GM19351 (cell line): Measurements from ENCODE around the gene PAMR1.
A peak's percentile ranks its signal among the peaks of the same experiment; 100 is the strongest.
"Not testable (repeated sequence)": the region's sequence is repeated elsewhere in the genome, so short reads cannot be mapped to it uniquely, and the experiment has no call there.

ENCODE experiments used
- ATAC-seq: cut with Tn5 transposase; IDR thresholded peaks from one replicate; pipeline ENCODE4 v1.9.1; 2021; ENCODE audit warnings: mild to moderate bottlenecking, moderate library complexity; ENCODE audit not compliant: unreplicated experiment

The PAMR1 gene, protein sequence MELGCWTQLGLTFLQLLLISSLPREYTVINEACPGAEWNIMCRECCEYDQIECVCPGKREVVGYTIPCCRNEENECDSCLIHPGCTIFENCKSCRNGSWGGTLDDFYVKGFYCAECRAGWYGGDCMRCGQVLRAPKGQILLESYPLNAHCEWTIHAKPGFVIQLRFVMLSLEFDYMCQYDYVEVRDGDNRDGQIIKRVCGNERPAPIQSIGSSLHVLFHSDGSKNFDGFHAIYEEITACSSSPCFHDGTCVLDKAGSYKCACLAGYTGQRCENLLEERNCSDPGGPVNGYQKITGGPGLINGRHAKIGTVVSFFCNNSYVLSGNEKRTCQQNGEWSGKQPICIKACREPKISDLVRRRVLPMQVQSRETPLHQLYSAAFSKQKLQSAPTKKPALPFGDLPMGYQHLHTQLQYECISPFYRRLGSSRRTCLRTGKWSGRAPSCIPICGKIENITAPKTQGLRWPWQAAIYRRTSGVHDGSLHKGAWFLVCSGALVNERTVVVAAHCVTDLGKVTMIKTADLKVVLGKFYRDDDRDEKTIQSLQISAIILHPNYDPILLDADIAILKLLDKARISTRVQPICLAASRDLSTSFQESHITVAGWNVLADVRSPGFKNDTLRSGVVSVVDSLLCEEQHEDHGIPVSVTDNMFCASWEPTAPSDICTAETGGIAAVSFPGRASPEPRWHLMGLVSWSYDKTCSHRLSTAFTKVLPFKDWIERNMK

DNA sequence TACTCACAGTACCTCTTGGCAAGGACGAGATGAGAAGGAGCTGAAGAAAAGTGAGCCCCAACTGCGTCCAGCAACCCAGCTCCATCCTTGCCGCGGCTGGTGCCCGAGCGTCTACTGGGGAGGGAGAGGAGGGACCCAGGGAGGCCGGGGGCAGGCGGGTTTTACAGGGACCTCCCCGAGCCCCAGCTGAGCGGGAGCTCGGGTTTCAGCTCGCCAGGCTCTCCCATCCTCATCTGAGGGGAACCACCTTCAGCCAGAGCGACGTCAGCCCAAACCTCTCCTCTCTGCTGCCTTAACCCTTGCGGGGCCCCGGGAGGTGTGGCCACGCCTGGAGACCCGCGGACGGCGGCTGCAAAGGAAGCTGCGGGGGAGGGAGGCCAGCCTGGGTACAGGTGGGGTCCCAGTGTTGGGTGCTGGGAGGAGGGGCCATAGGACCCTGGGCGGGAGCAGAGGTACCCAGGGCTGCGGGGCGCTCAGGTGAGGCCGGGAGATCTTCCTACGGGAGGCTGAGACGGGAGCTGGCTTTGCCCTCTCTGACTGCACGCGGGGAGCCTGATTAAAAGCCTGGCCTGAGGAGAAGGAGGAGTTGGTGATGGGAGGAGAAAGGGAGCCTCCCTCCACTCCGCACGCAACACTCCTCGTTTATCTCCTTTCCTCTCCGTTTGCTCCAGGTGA is at the start of gene PAMR1:
Gene PAMR1, minus strand, starts transcription at position 116 of the 675 bp plus-strand sequence. Its CDS starts 31 bp downstream, at position 85.
- ATAC-seq = peak; percentile 53

DNA sequence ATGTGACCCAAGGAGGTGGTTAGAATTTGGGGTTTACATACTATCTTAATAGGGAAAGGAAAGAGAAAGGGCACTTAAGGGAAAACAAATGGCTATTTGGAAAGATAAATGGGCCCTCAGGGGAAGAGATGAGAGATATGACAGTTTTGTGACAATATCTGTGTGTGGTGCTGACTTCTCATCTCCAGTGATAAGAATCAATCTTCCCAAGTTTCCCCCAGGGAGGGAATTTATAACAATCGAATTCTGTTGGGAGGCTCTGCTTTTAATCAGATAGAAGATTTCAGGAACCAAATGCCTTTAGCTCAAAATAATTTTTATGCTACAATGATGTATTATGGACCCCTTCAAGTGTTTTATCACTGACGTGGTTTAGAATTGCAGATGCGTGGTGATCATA is 46.3 kb upstream of the PAMR1 start:
- no peak for ATAC-seq

DNA sequence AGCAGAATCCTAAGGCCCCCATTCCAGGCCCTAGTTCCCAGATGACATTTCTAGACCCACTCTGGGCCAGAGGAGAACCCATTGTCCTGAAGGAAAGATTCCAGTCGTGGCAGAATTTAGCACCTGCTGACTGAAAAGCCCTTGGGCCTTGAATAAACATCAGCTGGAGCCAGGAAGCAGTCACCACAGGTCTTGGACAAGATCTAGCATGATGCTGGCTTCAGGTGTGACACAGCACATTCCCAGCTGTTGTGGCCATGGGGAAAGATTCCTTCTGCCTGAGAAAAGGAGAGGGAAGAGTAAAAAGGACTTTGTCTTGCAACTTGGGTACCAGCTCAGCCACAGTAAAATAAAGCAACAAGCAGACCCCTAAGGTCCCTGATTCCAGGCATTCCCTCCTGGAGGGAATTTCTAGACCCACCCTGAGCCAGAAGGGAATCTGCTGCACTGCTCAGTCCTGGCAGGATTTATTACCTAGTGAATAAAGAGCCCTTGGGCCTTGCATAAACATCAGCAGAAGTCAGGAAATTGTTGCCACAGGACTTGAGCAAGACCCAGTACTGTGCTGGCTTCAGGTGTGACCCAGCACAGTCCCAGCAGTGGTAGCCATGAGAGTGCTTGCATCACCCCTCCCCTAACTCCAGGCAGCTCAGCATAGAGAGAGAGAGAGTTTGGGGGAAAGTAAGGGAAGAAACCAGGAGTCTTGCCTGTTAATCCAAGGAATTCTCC is 42.5 kb upstream of the PAMR1 start:
- no peak for ATAC-seq

DNA sequence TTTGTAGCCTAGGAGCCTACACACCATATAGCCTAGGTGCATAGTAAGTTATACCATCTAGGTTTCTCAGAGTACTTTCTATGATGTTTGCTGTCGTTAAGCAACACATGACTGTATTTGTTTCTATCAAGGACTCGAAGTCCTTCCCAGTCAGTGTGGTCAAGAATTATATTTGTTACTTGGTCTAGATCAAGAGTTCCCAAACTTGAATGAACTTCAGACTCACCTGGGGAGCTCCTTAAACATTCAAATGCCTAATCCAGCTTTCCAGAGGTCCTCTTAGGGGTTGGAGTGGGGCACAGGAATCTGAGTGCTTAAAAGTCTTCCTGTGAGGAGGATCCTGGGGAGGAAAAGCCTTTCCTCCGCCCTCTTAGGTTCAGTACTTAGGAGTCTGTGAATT is 41.5 kb upstream of the PAMR1 start:
- no peak for ATAC-seq

DNA sequence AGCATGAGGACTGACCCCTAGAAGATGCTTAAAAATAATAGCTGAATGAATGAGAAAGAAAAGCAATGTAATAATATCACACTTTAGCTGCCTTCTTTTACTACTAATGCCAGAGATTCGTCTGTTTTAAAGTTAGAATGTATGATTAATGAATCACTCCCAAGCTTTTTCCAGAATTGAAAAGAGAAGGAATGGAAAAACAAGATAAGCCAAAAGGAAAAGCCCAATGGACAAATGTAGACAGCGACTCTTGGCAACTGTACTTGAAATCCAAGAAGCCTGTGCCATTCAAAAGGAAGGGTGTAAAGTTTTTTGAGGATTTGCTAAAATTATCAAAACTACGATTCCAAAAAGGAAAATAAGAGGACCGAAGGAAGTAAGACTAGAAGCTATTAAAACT is 40.8 kb upstream of the PAMR1 start:
- no peak for ATAC-seq

DNA sequence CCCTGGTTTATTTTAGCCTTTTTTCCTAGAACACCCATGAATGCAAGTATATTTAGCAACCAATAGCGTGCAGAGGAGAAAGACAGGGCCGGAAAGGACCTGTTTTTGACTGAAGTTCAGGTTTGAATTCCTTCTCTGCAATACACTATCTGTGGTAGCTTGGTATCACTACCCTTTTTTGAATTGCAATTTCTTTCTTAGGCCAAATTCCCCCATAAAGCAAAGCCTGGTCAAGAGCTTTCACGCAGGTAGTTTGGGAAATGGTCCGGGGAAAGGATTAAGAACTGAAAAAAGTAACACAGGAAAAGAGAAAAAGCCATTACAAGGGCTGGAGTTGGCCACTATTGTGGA is 38.8 kb upstream of the PAMR1 start:
- no peak for ATAC-seq

DNA sequence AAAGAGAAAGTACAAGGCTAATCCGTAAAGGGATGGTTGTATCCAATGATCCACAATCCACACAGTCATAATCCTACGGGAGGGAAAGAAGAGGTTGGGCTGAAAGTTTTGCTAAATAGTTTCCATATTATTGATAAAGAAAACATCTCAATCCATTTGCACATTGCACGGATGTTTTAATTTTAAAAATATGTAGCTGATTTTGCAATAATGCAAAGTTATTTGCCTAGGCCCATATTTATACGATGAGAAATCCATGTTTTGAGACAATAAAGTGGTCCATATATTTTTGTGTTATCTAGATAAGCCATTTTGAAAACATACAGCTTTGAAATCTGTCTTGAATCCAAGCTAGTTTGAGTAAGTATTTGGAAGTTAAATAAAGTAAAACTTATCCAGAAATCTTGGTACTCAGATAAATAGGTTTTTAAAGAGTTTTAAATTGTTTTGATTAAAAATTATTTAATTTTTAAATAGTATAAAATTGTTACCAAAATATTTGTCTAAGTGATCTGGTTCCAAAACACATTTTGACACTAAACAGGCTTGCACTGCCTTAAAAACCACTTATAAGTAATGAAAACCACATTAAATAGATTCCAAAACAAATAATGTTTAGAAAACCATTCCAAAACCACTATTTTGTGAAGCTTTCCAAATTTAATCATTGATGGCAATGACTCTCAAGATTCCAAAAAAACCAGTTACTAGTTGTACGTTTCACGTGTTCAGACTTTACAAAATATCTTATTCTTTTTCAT is 38.2 kb upstream of the PAMR1 start:
- ATAC-seq = no peak

DNA sequence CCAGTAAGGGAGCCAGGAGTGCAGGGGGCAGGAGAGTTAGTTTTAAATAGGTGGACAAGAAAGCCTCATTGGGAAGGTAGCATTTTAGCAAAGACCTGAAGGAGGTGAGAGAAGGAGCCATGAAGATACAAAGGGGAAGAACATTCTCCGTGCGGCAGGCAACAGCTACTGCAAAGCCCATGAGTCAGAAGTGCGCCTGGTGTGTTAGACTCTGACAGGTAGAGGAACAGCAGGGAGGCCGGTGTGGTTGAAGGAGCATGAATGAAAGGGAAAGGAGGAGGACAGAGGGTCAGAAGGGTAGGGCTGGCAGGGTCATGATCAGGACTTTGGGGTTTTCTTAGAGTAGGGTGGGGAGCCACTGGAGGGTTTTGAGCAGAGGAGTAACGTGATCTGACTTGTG is 34.5 kb upstream of the PAMR1 start:
- ATAC-seq = no peak

DNA sequence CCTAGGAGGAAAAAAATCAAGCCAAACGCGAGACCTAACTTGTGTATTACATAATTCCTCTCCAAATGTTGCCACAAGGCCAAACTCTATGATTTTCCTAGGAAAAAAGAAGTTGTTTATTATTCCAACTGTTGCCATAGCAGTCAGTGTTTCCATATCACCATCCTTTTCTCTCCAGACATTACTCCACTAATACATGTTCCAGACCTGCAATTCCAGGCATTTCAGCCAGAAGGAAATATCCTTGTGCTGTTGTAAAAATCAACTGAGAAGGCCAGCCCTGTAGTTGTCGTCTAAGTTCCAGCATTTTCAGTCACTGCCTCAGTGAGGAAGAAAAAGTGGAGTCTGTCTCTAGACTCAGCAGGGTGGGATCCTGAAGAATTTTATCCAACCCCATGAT is 33.1 kb upstream of the PAMR1 start:
- ATAC-seq = no peak

DNA sequence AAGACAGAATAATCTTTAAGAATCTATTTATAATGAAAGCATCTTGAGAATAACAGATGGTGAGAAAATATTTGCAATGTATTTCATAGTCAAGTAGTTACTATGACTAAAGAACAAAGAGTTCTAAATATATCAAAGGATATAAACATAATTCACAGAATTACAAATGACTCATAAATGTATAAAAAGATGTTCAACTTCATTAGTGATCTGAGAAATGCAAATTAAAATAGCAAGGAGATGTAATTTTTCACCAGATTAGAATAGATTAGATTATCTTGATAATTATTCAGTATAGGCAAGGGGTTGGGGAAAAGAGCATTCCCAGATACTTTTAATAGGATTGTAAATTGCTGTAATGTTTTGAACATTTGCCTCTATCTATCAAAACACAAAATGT is 30.1 kb upstream of the PAMR1 start:
- ATAC-seq = no peak

DNA sequence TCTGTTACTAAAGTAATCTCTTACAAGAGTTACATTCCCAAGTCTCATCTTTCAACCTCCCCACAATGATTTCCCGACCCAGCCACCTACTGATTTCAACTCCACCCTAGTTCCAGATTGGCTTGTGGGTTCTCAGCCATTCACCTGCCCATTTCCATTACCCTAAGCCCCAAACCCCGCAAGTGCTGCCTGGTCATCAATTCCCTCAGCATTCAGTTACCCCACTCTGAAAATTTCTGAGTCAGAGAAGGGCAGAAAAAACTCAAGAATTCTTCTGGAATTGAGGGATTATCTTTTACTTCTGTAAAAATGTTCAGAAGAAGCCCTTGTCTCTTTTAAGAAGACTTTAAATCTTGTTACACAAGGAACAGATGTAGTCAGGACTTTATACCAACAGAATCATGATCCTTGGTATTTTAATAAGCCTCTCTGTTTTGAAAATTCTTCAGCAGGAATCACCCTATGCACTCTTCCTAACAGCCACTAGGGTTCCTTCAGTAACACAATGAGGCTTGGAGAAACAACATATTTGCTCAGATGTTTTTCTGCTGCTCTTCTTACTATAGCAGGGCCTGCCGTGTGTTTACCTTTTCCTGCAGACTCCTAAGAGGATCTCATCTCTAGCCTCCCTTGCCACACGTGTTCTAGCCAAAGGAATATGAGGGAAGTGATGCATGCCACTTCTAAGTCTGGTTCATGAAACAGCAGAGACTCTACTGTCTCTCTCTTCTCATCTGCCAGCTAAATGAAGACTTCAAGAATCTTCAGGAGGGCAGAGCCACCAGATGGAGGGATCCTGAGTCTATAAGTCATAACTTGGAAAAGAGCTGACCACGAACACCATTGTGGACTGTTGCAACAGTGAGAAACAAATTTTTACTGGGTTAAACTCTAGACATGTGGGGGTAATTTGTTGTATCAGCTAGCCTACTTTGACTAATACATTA is 29.3 kb upstream of the PAMR1 start:
- ATAC-seq = no peak

DNA sequence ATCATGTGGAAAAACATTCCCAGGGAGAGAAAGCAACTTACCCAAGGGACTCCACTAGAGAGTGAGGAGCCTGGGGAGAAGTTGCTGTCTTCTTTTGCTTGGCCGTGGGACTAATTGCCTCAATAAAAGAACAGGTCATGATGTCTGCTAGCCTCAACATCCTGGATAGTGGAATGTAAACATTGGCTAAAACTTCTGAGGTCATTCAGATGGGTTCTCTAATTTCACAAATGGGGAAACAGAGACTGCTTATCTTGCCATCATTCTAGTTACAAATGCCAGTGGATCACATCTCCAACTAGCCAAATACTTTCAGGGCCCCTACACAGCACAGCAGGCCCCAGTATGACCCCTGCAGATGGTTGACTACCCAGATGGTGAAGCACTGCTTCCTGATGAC is 28.4 kb upstream of the PAMR1 start:
- no peak for ATAC-seq

DNA sequence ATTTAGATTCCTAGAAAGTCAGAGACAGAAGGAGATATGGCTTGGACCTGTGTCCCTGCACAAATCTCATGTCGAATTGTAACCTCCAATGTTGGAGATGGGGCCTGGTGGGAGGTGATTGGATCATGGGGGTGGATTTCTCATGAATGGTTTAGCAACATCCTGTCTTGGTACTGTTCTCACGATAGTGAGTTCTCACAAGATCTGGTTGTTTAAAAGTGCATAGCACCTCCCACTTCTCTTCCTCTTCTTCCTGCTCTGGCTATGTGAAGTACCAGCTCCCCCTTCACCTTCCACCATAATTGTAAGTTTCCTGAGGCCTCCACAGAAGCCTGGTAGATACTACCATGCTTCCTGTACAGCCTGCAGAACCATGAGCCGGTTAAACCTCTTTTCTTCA is 27.6 kb upstream of the PAMR1 start:
- ATAC-seq = no peak

DNA sequence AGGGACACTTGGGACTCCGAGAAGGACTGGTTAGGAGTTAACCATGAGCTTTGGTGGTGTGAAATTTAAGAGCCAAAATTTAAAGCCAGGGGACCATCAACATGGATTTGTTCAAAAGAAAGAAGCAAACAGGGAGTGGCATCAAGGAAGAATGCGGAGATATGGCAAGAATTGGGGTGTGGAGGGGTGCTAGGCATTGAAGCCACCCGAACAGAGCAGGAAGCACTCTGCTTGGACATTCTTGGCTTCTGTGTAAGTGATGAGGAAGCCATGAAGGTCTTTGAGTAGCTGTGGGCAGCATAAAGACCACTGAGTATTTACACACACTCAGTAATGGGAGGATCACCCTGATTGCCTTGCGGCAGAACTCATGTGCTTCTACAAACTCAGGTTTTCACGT is 27.2 kb upstream of the PAMR1 start:
- no peak for ATAC-seq

DNA sequence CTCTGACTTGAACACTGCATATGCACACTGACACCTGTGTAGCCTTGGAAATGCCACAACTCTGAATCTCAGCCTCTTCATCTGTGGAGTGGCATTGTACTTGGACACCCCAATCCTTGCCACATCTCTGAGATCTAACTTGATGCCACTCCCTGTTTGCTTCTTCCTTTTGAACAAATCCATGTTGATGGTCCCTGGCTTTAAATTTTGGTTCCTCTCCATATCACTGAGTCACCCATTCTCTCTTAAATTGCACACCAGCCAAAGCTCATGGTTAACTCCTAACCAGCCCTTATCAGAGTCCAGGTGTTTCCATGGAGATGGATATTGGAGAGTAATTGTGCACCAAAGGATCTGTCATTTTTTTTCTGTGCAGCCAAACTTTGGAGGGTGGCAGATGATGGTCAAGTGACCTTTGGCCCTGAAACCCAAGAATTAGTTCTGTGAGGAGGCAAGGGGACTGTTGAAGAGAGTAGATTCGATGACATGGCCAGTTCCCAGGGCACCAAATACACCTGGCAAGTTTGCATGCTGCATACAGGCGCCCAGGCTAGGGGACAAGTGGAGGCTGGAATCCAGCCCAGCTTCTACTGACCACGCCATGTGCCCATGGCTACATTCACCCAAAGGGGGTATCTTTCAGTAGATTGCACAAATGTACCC is 25.1 kb upstream of the PAMR1 start:
- no peak for ATAC-seq

DNA sequence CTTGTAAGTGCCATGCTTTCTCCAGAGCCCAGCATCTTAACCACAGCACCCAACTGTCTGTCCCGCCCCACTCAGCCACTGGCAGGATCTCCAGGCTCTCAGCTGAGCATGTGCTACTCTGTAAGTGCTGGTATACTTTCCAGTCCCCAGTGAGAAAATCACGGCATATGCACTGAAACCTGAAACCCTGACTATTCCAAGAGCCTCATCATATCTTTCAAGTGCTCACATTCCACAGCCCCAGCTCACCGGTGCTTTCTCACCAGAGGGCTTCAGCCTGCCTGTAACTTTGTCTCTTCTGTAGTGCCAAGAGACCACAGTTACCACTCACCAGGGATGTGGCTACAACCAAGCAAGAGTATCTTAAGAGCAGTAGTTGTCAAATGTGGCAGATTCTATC is 24.4 kb upstream of the PAMR1 start:
- no peak for ATAC-seq

DNA sequence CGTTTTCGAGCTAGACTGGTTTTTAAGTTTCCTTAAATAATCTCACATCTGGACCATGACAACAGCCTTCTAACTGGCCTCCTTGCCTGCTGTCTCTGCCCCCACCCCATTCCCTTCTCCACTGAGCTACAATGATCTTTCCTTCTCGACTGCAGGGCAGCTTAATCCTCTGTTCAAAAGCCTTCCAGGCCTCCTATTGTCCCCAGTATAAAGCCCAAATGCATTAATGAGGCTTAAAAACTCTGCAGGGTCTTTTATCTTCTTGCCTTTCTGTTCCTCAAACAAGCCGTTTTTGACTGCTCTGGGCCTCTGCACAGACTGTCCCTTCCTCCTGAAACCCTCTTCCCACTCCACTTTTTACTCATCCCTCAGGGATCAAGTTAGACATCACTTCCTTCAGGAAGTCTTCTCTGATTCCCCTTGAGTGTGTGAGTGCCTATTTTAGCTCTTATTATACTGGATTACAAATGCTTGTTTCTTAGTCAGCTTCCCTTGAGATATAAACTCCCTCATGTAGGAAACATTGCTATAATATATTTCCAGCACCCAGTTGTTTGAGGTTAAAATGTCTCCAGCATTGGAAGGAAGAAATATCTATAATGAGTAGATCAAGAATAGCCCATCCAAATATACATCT is 23.6 kb upstream of the PAMR1 start:
- ATAC-seq = no peak

DNA sequence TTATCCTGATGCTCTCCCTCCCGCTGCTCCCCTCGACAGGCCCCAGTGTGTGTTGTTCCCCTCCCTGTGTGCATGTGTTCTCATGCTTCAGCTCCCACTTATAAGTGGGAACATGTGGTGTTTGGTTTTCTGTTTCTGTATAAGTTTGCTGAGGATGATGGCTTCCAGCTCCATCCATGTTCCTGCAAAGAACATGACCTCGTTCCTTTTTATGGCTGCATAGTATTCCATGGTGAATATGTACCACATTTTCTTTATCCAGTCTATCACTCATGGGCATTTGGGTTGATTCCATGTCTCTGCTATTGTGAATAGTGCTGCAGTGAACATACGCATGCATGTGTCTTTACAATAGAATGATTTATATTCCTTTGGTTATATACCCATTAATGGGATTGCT is 22.6 kb upstream of the PAMR1 start:
- ATAC-seq = not testable (repeated sequence)
